GM12878 (cell line): ENCODE data around the gene PRG3. TPM values are rescaled to one million over a fixed set of nuclear protein-coding genes. Genes with fewer than 3 reads are reported as not detected.

Experiments
- CEBPB ChIP-seq, 2 experiments: fragments of 150-350 bp in 1 of 2; IDR thresholded peaks; 2 replicates each; pipeline ENCODE4 v1.6.1; 2012 to 2014; ENCODE audit warnings: low read depth in 2 of 2, low read length in 2 of 2, borderline replicate concordance in 1 of 2, inconsistent platforms in 1 of 2
- HDAC2 ChIP-seq: fragments of 200-600 bp; sonication (generic); IDR thresholded peaks from 2 replicates; pipeline ENCODE4 v1.6.1; 2017
- PML ChIP-seq: IDR thresholded peaks from 2 replicates; pipeline ENCODE4 v1.6.1; 2012; ENCODE audit warnings: low read length, inconsistent platforms
- POLR2AphosphoS5 ChIP-seq: IDR thresholded peaks from 2 replicates; pipeline ENCODE4 v1.6.1; 2011; ENCODE audit warnings: mild to moderate bottlenecking, low read length, inconsistent platforms
- RELA ChIP-seq: fragments of 450-650 bp; IDR thresholded peaks from 2 replicates; pipeline ENCODE4 v1.8.0; 2014; ENCODE audit warnings: borderline replicate concordance; ENCODE audit not compliant: partially characterized antibody
- SREBF1 ChIP-seq: IDR thresholded peaks from 2 replicates; pipeline ENCODE4 v1.6.1; 2012; ENCODE audit warnings: mild to moderate bottlenecking, low read length
- polyA plus RNA-seq, 11 experiments: library from polyadenylated mRNA; depleted of rRNA in 4 of 11; unstranded in 6 of 11; stranded (reverse) in 5 of 11; fragments of >200 nt; fragmentation: Nextera tagmentation in 4 of 11; fragmentation: Illumina TruSeq in 1 of 11; extraction: Ambion mirVana in 4 of 11; extraction: Trizol in 1 of 11; gene quantifications; 1 replicate in 1 of 11; 2 replicates in 10 of 11; pipeline versions ENCODE4 v1.2.1 to v1.2.3, GENCODE V29; 2011 to 2016; ENCODE audit warnings: inconsistent platforms in 2 of 11, missing spikeins in 2 of 11, low read depth in 1 of 11
- total RNA-seq, 4 experiments: library from RNA; depleted of rRNA in 3 of 4; stranded (reverse); fragments of >200 nt in 3 of 4; fragmentation: Illumina TruSeq in 1 of 4; extraction: Trizol in 1 of 4; gene quantifications; 2 replicates each; pipeline versions ENCODE4 v1.2.1 to v1.2.3, GENCODE V29; 2013 to 2021
- TF ChIP-seq, protein P1 (sequence below): IDR thresholded peaks from 2 replicates; pipeline ENCODE4 v1.6.1; 2012; ENCODE audit warnings: improper control_type of control experiment, low read depth, low read length; ENCODE audit not compliant: insufficient replicate concordance
- TF ChIP-seq, protein P2 (sequence below): IDR thresholded peaks from 2 replicates; pipeline ENCODE4 v1.6.1; 2012; ENCODE audit warnings: low read depth, low read length, improper control_type of control experiment
- TF ChIP-seq, protein P3 (sequence below): IDR thresholded peaks from 2 replicates; pipeline ENCODE4 v1.6.1; 2012; ENCODE audit warnings: low read depth, low read length, improper control_type of control experiment
- TF ChIP-seq, protein P4 (sequence below): IDR thresholded peaks from 2 replicates; pipeline ENCODE4 v1.6.1; 2012; ENCODE audit warnings: low read depth, low read length, improper control_type of control experiment
- TF ChIP-seq, protein P5 (sequence below): fragments of 450-650 bp; IDR thresholded peaks from 2 replicates; pipeline ENCODE4 v1.6.1; 2018; ENCODE audit warnings: mild to moderate bottlenecking, low read depth, moderate library complexity; ENCODE audit not compliant: partially characterized antibody
- TF ChIP-seq, protein P6 (sequence below): fragments of 450-650 bp; formaldehyde crosslinking; IDR thresholded peaks from 2 replicates; pipeline ENCODE4 v1.4.0; 2022; ENCODE audit warnings: mild to moderate bottlenecking, moderate library complexity

The PRG3 gene
- total and polyA plus RNA-seq, 10 of the 15 experiments (the other 5 are each of a cell fraction or from before 2014, with no cell fraction given), result not detected

DNA sequence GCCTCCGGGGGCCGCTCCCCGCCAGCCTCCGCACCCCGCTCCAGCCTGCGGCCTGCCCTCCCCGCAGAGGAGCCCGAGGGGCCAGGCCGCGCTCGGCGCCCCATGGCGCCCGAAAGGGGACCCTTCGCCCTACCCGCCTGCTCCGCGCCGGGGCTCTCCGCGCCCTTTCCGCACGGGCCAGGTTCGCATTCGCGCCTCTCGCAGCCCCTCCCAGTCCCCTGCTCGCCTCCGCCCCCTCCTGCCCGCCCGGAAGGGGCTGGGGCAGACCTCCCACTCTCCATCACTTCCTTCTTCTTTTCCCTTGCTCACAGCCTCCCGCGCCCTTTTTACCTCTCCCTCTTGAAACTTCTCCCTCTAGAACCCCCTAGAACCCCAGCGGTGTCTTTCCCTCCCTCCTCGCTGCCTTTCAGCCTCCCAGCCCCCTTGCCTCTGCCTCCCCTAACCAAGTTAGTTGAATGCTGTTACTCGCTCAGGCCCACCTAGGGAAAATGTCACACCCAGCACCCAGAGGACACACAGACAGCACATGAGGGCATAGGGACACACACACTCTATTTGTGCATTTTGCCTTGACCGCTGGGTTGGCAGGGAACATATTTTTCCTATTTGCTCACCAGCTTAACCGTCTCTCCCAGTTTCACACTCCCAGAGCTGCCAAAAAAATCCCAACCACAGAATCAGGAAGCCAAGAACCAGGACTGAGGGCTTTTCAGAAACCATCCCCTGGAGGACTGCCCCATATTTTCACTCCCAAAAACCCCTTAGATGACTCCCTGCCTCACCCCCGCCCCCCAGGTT lies 46.2 kb upstream of the PRG3 start, which contains the start of gene SLC43A3 (continued):
- TF ChIP-seq, protein P1, sequence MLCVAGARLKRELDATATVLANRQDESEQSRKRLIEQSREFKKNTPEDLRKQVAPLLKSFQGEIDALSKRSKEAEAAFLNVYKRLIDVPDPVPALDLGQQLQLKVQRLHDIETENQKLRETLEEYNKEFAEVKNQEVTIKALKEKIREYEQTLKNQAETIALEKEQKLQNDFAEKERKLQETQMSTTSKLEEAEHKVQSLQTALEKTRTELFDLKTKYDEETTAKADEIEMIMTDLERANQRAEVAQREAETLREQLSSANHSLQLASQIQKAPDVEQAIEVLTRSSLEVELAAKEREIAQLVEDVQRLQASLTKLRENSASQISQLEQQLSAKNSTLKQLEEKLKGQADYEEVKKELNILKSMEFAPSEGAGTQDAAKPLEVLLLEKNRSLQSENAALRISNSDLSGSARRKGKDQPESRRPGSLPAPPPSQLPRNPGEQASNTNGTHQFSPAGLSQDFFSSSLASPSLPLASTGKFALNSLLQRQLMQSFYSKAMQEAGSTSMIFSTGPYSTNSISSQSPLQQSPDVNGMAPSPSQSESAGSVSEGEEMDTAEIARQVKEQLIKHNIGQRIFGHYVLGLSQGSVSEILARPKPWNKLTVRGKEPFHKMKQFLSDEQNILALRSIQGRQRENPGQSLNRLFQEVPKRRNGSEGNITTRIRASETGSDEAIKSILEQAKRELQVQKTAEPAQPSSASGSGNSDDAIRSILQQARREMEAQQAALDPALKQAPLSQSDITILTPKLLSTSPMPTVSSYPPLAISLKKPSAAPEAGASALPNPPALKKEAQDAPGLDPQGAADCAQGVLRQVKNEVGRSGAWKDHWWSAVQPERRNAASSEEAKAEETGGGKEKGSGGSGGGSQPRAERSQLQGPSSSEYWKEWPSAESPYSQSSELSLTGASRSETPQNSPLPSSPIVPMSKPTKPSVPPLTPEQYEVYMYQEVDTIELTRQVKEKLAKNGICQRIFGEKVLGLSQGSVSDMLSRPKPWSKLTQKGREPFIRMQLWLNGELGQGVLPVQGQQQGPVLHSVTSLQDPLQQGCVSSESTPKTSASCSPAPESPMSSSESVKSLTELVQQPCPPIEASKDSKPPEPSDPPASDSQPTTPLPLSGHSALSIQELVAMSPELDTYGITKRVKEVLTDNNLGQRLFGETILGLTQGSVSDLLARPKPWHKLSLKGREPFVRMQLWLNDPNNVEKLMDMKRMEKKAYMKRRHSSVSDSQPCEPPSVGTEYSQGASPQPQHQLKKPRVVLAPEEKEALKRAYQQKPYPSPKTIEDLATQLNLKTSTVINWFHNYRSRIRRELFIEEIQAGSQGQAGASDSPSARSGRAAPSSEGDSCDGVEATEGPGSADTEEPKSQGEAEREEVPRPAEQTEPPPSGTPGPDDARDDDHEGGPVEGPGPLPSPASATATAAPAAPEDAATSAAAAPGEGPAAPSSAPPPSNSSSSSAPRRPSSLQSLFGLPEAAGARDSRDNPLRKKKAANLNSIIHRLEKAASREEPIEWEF, result no peak
- TF ChIP-seq, protein P2, sequence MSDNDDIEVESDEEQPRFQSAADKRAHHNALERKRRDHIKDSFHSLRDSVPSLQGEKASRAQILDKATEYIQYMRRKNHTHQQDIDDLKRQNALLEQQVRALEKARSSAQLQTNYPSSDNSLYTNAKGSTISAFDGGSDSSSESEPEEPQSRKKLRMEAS, result peak; percentile 47
- TF ChIP-seq SREBF1, result peak; percentile 22; the same call in 1 of the 2 replicates
- TF ChIP-seq RELA, result peak; percentile 51
- no peak for TF ChIP-seq CEBPB (IDR thresholded peaks at IDR 0.05; ENCODE audit: borderline replicate concordance in 1 of 2, low read depth in 2 of 2, low read length in 2 of 2)
- peak; percentile 79 for TF ChIP-seq PML
- TF ChIP-seq, protein P3, sequence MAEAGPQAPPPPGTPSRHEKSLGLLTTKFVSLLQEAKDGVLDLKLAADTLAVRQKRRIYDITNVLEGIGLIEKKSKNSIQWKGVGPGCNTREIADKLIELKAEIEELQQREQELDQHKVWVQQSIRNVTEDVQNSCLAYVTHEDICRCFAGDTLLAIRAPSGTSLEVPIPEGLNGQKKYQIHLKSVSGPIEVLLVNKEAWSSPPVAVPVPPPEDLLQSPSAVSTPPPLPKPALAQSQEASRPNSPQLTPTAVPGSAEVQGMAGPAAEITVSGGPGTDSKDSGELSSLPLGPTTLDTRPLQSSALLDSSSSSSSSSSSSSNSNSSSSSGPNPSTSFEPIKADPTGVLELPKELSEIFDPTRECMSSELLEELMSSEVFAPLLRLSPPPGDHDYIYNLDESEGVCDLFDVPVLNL, result no peak
- TF ChIP-seq, protein P4, sequence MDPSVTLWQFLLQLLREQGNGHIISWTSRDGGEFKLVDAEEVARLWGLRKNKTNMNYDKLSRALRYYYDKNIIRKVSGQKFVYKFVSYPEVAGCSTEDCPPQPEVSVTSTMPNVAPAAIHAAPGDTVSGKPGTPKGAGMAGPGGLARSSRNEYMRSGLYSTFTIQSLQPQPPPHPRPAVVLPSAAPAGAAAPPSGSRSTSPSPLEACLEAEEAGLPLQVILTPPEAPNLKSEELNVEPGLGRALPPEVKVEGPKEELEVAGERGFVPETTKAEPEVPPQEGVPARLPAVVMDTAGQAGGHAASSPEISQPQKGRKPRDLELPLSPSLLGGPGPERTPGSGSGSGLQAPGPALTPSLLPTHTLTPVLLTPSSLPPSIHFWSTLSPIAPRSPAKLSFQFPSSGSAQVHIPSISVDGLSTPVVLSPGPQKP, result no peak; the same call in 1 of the 2 replicates
- TF ChIP-seq, protein P5, sequence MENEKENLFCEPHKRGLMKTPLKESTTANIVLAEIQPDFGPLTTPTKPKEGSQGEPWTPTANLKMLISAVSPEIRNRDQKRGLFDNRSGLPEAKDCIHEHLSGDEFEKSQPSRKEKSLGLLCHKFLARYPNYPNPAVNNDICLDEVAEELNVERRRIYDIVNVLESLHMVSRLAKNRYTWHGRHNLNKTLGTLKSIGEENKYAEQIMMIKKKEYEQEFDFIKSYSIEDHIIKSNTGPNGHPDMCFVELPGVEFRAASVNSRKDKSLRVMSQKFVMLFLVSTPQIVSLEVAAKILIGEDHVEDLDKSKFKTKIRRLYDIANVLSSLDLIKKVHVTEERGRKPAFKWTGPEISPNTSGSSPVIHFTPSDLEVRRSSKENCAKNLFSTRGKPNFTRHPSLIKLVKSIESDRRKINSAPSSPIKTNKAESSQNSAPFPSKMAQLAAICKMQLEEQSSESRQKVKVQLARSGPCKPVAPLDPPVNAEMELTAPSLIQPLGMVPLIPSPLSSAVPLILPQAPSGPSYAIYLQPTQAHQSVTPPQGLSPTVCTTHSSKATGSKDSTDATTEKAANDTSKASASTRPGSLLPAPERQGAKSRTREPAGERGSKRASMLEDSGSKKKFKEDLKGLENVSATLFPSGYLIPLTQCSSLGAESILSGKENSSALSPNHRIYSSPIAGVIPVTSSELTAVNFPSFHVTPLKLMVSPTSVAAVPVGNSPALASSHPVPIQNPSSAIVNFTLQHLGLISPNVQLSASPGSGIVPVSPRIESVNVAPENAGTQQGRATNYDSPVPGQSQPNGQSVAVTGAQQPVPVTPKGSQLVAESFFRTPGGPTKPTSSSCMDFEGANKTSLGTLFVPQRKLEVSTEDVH, result no peak
- TF ChIP-seq POLR2AphosphoS5, result peak; percentile 89
- TF ChIP-seq, protein P6, sequence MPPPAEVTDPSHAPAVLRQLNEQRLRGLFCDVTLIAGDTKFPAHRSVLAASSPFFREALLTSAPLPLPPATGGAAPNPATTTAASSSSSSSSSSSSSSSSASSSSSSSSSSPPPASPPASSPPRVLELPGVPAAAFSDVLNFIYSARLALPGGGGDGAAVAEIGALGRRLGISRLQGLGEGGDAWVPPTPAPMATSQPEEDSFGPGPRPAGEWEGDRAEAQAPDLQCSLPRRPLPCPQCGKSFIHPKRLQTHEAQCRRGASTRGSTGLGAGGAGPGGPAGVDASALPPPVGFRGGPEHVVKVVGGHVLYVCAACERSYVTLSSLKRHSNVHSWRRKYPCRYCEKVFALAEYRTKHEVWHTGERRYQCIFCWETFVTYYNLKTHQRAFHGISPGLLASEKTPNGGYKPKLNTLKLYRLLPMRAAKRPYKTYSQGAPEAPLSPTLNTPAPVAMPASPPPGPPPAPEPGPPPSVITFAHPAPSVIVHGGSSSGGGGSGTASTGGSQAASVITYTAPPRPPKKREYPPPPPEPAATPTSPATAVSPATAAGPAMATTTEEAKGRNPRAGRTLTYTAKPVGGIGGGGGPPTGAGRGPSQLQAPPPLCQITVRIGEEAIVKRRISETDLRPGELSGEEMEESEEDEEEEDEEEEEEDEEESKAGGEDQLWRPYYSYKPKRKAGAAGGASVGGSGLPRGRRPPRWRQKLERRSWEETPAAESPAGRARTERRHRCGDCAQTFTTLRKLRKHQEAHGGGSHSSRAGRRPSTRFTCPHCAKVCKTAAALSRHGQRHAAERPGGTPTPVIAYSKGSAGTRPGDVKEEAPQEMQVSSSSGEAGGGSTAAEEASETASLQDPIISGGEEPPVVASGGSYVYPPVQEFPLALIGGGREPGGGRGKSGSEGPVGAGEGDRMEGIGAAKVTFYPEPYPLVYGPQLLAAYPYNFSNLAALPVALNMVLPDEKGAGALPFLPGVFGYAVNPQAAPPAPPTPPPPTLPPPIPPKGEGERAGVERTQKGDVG (CRISPR knock-in tag), result no peak
- TF ChIP-seq HDAC2, result no peak
